ENCODE measurements around the gene ATG4B.
A peak's percentile ranks its signal among the peaks of the same experiment; 100 is the strongest.
"Not testable (repeated sequence)": the region's sequence is repeated elsewhere in the genome, so short reads cannot be mapped to it uniquely, and the experiment has no call there.

The ATG4B gene

DNA sequence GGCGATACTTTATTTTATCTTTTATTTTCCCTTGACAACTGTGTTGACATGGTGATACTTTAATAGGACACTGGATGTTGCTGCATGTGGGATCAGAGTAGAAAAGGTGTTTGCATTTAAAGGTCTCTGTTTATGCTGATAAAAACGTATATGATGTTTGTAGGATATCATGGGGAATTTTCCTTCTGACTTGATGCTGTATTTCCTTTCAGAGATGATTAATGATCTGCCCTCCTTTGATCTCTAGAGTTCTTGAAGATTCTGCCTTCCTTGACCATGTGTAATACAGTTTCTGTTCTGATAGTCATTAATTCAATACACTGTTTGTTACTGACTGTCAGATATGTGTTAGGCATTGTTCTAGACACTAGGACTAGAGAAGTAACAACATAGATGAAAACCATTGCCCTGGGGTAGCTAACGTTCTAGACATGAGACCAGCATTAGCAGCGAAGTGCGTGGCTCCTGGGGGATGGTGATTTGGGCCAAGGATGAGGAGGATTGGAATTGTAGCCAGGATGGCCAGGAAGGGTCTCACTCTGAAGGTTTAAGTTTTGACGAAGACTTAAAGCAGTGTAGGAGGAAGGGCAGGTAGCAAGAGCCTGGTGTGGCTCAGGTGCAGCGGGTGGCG is 2.8 kb downstream of the ATG4B start:
- FAIRE-seq: no peak

DNA sequence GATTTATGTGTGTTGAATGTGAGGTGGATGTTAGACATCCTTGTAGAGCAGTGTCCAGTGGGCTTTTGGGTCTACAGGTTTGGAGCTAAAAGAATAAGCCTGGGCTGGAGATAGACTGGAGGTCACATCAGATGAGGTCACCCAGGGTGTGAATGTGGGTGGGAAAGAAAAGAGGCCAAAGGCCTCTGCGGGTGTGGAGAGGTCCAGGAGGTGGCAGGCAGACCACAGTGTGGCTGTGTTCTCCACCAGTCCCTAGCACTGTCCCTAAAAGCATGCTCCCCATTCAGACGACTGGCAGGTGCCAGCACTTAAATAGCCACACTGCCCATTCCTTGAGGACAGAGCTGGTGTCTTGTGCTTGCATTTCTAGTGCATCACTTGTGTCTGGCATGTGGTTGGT is 4.1 kb downstream of the ATG4B start:
- FAIRE-seq: no peak

DNA sequence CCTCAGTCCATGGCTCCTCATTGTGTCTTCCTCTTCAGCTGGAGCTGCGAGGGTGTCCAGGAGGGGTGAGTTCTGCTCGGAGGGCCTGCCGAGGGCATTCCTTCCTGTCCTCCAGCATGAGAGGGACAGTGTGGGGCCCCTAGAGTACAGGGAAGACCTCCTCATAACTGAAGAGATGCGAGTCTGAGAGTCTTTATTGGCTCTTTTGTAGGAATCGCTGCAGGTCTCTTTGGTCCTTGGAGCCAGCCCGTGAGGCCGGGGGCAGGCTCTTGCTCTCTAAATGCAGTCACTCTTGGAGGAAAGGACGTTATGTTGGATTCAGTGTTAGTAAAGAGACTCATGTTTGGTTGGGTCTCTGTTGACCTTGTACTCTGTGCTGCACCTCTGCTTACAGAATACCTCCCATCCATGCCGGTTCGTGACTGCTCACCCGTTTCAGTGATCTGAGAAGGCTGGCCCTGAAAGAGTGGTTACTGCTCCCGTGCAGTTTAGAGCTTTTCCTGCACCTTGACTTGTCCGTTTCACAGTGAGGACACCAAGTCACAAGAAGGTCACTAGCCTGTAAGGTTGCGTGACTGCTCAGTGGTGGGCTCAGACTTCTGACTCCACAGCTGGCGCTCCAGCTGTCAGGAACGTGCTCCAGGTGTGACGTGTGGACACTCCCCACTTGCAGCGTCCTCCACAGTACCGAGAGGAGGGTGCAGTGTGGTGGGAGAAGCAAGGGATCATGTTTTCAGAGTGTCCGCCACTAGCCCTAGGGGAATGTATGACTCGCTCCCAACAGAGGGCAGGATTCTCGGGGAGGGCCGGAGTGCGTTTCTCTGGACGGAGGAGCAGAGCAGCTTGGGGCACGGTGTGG is 7.8 kb downstream of the ATG4B start:
- no peak for FAIRE-seq

DNA sequence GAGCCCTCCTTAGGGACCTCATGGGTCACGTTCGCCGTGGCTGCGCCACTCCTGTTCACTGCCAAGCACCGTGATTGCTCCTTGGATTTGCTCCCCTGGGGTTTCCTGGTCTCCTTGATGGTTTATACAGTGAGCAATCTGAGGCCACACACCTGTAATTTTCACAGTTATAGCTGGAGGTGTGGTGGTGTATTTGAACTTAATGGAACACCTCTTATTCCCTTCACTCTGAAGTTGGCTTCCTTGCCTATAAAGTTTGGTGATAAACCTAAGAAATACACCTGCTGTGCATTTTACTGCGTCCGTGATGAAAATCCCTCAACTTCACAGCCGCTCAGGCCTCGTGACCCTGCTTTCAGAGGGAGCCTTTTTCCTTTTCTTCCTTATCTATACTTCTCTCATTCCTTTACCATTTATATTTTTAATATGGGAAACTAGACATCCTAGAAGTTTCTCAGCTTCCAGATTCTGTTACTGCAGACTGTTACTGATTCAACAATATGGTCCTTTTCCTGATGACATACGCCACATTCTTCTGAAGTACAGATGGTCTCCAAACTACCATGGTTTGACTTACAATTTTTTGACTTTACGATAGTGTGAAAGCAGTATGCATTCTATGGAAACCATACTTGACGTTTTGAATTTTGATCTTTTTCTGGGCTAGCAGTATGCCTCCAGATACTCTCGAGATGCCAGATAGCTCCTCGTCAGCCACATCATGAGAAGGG is 8.6 kb downstream of the ATG4B start:
- FAIRE-seq: no peak

DNA sequence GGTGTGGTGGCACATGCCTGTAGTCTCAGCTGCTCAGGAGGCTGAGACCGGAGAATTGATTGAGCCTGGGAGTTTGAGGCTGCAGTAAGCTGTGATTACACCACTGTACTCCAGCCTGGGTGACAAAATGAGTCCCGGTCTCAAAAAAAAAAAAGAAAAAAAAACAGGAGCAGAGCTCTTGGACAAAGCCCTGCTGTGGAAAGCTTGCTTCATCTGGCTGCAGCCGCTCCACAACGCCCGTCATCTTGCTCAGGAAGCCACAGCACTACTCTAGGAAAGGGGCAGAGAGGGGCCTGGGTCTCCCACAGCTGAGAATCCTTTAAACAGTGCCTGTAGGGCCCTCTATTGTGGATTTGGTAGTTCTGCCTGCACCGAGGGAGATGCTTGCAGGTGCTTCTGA is 11.0 kb downstream of the ATG4B start:
- no peak for FAIRE-seq

DNA sequence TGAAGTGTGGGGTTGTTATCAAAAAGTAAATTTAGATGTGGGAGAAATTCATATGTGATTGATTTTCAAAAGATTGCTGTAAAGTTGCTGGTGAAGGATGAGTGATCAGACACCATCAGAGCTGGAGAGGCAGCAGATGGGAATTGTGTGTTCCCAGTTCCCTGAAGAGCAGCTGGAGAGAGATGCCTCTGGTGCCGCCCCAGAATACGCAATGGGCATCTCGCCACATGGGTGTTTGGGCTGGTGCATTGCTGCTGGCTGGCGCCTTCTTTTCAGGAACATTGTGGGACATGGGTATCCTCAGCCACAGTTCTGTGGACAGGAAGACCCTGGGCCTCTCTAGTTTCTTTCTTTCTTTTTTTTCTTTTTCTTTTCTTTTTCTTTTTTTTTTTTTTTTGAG is 11.9 kb downstream of the ATG4B start:
- FAIRE-seq: no peak

DNA sequence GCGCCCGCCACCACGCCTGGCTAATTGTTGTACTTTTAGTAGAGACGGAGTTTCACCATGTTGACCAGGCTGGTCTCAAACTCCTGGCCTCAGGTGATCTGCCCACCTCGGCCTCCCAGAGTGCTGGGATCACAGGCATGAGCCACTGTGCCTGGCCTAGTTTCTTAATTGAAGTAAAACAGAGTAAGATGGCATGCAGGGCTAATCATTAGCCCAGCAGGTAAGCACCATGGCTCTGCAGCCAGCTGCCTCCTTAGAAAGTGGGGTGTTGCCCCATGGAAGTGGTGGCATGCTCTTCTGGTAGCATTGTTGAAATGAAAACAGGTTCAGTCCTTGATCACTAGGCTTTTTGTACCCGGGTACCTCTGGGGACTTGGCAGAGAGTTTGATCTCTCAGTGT is 12.4 kb downstream of the ATG4B start:
- no peak for FAIRE-seq

DNA sequence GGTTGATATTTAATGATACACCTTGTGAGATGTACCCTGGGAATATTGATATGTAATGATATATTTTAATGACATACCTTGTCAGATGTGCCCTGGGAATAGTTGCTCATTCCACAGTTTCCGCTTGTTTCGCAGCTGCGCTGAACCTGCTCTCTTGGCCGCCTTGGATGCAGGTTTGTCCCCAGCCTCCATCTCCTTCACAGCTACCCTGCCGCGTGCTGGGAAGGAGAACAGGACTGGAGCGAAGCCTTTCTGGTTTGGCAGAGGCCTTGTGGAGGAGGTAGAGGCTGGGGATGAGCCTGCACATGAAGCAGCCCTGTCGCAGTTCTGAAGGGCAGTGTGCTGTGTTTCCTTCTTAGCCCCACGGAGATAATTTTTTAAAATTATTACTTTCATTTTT is 14.6 kb downstream of the ATG4B start:
- no peak for FAIRE-seq

DNA sequence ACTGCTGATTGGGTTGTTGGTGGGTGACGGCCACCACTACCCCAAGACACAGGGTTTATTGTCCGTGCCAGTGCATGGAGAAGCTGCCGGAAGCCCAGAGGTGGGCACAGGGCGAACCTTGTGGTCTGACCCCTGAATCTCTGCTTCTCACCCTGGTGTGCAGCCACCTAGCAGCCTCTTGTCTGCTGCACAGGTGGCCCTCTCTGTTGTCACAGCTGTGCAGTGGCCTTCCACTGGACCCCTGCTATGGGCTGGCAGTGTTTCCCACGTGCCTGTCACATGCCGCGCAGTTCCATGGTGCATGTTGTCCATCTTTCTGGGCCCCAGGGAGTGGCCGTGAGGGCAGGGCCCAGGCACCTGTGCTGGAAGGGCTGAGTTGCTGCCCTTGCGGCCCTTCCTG is 15.2 kb downstream of the ATG4B start:
- FAIRE-seq: no peak

DNA sequence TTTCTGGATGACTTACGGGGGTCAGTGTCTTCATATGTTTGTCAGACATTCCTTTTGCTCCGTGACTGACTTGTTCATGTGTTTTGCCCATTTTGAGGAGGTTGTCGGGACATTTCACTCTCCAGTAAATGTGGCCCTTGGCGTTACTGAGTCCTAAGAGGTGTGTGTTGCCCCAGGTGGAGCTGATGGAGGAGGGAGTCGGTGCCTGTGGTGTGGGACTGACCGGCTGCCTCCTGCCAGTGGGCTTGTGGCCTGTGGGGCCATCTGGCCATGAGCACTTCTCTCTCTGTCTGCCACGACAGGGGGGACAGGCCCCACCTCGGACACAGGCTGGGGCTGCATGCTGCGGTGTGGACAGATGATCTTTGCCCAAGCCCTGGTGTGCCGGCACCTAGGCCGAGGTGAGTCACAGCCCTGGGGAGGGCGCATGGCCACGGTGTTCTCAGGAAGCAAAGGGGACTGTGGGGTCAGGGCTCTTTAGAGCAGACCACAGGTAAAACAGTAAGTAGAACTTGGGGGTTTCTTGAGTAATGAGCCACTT is 15.8 kb downstream of the ATG4B start:
- no peak for FAIRE-seq

DNA sequence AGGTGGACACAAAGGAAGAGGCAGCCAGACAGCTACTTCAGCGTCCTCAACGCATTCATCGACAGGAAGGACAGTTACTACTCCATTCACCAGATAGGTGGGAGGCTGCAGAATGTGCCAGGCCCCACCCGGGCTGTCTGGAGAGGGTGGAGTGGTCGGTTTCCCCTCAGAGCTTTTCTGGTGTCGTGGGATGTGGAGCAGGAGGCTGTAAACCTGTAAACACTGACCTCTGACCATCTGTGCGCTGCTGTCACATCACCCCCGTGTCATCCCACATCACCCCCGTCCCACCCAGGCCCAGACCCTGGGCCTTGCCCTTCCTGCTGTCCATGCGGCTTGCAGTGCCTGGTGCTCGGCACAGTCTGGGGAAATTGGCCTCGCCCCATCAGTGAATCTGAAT is 17.1 kb downstream of the ATG4B start:
- no peak for FAIRE-seq

DNA sequence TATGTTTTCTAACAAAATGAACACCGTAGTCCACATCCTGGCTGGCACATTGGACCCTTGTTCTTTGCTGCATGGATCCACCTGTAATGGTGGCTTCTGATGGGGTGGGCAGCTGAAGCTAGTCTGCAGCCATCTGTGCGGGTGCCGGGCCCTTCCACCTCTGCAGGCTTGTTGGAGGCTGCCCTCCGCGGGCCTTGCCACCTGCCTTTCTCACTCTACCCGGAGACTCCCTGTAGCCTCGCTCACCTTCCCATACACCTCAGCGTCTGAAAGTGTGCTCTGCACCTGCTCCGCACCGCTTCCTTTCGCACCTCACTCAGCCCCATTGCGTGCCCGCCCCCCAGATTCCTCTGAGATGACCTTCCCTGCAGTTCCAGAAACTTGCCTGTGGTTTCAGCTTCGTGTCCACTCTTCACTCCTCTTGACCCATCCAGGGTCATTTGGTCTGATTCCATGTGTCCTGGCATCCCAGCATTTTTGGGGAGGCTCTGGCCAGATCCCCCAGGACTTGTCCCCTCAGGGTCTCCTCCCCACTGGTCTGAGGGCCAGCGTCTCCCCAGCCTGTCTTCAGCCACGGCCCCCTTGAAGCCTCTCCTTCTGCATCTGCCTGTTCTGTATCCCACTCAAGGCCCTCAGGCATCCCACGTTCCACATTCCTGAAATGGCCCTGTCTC is 18.2 kb downstream of the ATG4B start:
- FAIRE-seq: no peak

DNA sequence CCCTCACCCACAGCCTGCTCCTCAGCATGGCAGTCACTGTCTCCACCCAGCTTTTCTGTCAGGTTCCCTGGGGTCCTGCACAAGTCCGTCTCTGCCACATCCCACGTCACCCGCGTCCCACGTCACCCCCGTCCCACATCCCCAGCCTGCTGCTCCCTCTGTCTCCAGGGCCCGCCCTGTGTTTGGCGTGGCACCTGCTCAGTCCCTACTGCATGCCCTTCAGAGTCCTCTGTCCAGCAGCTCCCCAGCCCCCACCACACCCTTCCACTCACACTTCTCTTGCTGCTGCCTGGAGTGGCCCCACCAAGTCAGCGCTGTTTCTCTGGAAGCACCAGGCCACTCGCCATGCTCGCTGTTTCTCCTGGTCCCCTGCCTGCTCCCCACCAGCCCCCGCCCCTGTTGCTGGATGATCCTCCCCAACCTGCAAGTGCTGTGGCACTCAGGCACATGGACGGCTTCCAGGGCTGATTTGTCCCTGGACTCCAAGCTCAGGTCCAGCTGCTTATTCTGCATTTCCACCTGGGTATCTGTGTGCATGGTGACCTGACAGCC is 18.8 kb downstream of the ATG4B start:
- FAIRE-seq: no peak

DNA sequence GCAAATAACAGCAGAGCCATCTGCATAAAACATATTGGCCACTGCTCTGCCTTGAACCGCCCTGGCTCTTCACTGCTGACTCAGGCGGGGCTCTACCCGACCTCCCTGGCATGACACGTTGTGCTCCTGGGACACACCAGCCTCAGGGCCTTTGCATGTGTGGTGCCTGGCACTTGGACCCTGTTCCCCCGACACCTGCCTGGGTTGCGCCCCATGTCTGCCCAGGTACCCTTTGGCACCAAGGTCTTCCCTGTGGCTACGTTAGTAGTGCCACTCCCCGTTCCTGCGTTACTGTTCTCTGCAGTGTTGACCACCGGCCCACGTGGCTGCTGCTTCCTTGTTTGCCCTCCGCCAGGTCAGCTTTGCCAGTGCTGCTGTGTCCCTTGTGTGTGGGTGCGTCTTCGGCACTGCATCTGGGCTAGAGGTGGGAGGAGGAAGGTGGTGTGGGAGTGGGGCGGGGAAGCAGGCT is 20.3 kb downstream of the ATG4B start:
- no peak for FAIRE-seq

DNA sequence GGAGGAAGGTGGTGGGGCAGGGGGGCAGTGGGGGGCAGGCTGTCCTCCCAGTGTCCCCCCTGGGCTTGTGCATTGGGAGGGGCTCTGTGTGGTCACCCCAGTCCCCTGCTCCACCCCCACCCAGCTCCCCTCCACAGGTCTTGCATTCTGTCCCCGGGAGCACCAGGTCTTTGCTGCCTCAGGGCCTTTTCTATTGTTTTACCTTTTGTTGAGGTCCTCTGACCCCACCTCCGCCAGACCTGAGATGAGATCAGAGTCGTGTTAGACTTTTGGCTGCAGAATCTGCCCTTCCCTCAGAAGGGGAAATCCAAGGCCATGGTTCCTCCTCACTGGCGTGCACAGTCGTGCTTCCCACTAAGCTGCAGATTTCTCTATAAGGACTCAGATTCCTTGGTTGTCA is 20.8 kb downstream of the ATG4B start:
- FAIRE-seq: no peak

DNA sequence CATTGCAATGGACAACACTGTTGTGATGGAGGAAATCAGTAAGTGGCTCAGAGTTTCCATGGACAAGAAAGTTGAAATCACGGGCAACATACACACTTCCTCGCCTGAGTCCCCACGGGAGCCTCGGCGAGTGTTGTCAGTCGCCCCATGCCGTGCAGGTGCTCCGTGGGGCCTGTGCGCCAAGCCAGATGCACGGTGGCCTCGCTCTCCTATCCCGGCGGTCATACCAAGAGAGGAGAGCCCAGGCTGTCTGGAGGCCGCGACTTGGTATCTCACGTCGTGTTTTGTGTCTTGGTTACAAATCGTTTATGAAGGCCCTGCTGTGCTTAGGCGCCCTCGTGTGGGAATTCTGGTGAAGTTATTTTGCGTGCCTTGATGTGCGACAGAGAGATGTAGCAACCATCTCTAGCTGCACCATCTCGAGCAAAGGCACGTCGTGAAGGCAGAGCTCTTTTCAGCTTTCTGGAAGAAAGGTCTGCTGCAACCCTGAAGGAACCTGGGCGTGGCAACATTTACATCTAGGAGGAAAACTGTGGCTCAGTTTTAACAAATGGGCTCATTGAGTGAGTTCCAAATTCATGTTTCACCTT is 21.8 kb downstream of the ATG4B start:
- FAIRE-seq: peak; percentile 81

DNA sequence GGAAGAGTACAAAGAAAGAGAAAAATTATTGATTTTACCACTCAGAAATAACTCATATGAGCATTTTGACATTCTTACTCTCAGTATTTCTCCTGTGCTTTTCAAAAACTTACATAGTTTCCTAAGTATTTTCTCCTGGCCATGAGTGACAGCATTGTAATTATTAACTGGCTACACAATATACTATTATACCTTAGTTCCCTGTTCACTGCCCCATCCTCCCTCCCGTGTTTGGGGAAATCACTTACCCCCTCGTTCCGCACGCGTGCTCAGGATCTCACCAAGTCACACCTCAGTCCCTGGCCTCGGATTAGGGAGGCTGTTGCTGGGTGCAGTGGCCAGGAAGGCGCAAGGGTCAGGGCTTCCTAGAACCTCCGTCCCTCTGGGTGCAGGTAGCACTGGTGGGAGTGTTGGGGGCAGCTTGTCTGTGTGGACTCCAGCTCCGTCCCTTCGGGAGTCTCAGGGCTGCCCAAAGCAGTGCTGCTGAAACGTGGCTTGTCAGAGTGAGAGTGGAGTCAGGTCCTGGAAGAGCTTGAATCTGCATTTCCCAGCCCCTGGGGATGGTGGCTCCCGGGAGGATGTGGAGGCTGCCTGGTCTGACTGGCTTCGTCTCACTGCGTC is 23.2 kb downstream of the ATG4B start:
- no peak for FAIRE-seq

DNA sequence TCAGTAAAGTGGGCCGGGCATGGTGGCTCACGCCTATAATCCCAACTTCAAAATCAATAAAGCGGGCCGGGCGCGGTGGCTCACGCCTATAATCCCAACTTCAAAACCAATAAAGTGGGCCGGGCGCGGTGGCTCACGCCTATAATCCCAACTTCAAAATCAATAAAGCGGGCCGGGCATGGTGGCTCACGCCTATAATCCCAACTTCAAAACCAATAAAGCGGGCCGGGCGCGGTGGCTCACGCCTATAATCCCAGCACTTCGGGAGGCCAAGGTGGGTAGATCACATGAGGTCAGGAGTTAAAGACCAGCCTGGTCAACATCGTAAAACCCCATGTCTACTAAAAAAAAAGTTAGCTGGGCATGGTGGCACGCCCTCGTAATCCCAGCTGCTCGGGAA is 25.2 kb downstream of the ATG4B start:
- FAIRE-seq: not testable (repeated sequence)

DNA sequence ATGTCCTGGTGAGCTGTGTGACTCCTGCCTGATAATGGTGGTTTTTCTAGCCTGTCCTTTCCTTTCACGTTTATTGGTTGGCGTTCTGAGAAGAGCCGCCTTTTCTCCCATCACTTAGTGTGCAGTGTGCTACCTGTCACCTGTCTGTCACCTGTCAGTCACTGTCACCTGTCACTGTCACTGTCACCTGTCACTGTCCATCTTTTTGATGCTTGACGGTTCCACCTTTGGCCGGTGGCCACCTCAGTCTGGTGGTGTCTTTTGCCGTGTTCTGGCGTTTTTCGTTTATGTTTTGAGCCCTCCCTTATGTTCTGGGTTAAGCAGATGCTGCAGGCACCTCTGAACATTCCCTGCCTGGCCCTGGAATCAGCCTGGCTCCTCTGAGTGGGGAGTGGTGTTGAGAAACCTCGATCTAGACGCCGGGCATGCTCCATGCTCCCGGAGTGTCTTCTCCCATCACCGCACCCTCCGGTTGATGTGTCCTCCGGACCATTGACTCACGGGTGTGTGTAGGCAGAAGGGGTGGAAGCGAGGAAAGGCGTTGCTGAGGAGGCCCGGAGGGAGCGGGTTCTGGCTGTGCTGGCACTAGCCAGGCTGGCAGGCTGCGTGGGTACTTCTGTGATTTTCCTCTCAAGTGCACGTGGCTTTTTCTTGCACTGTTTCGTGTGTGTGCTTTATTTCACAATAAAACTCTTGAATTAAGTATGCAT is 28.4 kb downstream of the ATG4B start:
- FAIRE-seq: no peak

DNA sequence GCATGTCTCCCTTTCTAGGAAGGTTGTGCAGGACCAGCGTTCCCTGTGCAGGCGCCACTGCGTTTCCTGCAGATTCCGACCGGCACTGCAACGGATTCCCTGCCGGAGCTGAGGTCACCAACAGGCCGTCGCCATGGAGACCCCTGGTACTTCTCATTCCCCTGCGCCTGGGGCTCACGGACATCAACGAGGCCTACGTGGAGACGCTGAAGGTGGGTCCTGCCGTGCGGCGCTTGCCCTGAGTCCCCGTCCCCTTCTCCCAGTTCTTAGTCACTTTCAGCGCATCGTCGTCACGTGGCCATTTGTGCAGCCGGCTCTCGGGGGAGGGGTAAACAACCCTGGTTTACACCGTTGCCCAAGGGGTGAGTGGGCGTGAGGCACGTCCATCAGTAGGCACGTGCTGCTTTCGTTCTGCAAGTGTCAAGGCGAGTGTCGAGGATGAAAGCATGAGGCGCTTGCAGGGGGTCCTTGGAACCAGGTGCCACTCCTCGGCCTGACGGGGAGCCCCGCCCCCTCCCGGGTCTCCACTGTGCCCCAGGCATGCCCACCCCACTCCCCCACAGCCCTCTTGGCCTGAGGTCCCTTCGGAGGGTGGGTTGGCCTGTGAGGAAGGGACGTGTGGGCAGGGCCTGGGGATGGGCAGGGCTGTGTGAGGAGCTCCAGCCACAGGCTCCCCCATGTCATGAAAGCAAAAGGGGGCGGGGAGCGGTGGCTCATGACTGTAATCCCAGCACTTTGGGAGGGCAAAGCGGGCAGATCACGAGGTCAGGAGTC is 29.3 kb downstream of the ATG4B start:
- FAIRE-seq: no peak

Data from TTC549 (cell line).